Measurements from ENCODE around the gene NR4A2.
"Not testable (repeated sequence)": the region's sequence is repeated elsewhere in the genome, so short reads cannot be mapped to it uniquely, and the experiment has no call there.

Gene NR4A2

GRCh38 chr2:156320486-156321098, 11.9 kb downstream of the NR4A2 start:
- DNase-seq, result no peak

- no peak for DNase-seq
Measured at GRCh38 chr2:156319811-156320485, 12.6 kb downstream of the NR4A2 start.

GRCh38 chr2:156317631-156318030, 14.9 kb downstream of the NR4A2 start:
- no peak for DNase-seq

- no peak for DNase-seq
Measured at GRCh38 chr2:156311976-156312375, 20.5 kb downstream of the NR4A2 start.

- DNase-seq, result no peak
Measured at GRCh38 chr2:156310773-156311172, 21.7 kb downstream of the NR4A2 start.

- DNase-seq, result no peak
Measured at GRCh38 chr2:156309917-156310316, 22.6 kb downstream of the NR4A2 start.

GRCh38 chr2:156309167-156309566, 23.4 kb downstream of the NR4A2 start:
- DNase-seq, result no peak

- no peak for DNase-seq
Measured at GRCh38 chr2:156306821-156307220, 25.7 kb downstream of the NR4A2 start.

- no peak for DNase-seq
Measured at GRCh38 chr2:156305121-156305520, 27.4 kb downstream of the NR4A2 start.

- no peak for DNase-seq
Measured at GRCh38 chr2:156300337-156300736, 32.2 kb downstream of the NR4A2 start.

- DNase-seq, result no peak
Measured at GRCh38 chr2:156294945-156295580, 37.5 kb downstream of the NR4A2 start.

GRCh38 chr2:156293382-156293781, 39.1 kb downstream of the NR4A2 start:
- not testable (repeated sequence) for DNase-seq

- no peak for DNase-seq
Measured at GRCh38 chr2:156279446-156280150, 52.9 kb downstream of the NR4A2 start.
